Measurements from ENCODE around the gene ALOXE3.
"Not testable (repeated sequence)": the region's sequence is repeated elsewhere in the genome, so short reads cannot be mapped to it uniquely, and the experiment has no call there.

ALOXE3 gene

DNA sequence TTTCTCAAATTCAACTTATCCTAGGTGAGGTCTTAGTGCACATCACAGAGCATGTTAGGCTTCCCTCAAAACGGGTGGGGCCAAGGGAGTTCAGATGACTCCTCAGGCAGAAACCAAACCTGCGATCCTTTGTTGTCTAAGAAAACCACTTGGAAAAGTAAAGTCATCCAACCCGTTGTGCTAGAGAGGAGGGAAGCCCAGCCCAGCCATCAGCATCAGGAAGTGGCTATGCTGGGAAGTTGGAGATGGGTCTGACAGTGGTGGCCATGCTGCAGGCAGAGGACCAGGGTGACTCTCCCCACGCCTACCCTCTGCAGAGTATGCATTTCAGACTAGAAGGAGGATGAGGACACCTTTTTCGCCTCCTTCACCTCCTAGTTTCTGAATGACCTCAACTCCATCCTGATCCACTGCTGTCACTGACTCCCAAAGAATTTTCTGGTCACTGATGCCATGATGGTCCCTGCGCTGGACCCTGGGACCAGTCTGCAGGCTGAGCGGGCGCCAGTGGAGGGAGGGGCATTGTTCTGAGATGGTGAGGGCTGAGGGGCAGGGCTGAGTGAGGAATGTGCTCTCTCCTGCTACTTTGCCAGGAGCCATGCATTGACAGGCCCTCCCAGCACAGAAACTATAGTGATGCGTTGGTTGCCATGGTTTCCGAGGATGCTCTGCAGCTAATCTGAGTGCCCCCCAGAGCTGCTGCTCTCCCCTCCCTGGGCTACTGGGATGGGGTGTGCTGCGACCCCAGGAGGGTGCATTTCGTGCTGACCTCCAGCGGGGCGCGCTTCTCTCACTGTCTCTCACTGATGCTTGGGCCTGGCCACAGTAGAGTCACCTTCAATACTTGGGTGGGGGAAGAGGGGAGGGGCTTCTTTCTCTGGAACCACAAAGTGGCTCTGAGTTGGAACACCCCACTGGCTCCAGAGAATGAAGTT, 51.2 kb downstream of the ALOXE3 start:
- DNase-seq: no peak

DNA sequence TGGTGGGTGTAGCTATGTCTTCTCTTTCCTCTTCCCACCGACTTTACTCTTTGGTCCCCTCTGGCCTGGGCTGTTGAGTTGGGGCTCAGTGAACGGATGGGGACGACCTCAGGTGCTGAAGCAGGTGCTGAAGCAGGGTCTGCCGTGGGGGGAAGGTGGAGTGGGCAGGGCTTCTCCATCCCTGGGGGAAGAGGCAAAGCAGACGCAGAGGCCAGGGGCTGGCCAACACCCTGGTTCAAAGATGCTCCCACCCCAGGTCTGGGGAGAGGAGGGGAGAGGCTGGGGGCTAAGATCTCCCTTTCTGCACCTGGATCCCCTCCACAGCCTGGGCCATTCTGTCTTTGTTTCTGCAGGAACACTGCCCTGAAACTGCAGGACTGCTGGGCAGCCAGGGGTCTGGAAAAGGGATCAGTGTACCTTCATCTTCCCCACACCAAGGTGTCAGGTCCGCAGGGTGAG, 53.7 kb downstream of the ALOXE3 start:
- no peak for DNase-seq

DNA sequence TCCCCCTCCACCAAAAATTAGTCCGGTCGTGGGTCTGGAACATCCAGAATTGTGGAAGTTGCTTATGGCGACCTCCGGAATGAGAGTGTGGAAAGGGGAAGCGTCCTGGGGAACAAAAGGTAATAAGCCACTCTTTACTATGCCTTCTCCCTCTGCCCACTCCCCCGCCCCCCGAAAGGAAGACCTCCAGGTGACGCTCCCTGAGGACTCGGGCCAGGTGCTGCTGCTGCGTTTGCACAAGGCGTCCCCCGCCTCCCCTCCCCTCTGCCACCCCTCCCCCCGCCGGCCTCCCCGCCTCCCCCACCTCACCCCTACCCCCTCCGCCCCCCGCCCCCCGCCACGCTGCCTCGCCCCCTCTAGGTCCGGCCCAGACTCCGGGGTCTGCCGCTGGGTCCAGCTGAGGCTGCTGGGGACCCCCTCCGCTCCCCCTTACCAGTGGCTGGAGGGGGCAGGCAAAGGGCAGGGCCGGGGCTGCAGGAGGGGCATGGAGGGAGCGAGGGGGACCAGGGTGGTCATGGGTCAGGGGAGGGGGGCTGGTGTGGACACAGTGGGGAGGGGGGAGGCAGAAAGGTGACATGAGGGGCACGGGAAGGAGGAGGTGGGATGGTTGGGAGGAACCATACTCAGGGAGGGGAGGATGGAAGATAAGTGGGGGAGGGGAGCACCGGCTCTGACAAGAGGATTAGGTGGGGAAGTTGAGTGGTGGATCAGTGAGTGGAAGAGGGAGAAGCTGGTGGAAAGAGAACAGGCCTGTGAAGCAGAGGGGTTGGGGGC, 54.4 kb downstream of the ALOXE3 start:
- no peak for DNase-seq

DNA sequence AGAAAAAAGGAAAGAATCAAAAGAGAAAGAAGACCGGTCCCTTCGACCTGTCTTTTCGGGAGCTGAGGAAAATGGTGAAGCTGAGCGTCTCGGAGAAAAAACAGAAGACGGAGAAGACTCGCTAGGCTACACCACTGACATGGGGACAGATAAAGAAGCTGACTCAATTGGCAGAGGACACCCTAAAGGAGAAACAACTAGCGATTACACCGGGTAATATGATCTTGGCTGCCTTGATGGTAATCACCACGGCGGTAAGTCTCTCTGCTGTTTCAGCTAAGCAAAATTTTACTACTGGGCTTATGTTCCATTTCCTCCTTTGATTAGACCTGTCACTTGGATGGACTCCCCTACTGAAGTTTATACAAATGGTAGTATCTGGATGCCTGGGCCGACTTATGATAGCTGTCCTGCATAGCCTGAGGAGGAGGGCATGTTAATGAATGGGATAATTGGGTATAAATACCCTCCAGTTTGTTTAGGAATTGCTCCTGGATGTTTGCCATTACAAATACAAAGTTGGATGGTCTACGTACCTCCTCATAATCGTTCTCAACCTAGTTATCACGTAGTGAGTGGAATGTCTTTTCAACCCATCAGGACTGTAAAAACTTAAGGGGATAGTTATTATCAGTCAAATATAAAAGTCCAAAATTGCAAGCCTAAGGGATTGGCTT, 55.4 kb downstream of the ALOXE3 start:
- DNase-seq: no peak

DNA sequence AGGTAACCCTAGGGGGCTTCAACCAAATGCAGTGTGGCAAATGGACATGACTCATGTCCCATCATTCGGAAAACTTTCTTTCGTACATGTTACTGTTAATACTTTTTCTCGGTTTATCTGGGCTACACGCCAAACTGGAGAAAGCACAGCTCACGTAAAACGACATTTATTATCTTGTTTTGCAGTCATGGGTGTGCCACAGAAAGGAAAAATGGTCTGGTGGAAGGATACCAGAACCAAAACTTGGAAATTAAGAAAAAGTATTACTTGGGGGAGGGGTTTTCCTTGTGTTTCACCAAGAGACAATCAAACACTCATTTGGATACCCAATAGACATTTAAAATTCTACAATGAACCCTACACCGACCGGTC, 55.9 kb downstream of the ALOXE3 start:
- DNase-seq: no peak

DNA sequence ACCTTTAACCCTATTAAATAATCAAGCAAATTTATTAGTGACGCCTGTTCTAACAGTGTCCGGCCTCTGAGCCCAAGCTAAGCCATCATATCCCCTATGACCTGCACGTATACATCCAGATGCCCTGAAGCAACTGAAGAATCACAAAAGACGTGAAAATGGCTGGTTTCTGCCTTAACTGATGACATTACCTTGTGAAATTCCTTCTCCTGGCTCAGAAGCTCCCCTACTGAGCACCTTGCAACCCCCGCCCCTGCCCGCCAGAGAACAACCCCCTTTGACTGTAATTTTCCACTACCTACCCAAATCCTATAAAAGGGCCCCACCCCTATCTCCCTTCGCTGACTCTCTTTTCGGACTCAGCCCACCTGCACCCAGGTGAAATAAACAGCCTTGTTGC, 56.5 kb downstream of the ALOXE3 start:
- DNase-seq: not testable (repeated sequence)

DNA sequence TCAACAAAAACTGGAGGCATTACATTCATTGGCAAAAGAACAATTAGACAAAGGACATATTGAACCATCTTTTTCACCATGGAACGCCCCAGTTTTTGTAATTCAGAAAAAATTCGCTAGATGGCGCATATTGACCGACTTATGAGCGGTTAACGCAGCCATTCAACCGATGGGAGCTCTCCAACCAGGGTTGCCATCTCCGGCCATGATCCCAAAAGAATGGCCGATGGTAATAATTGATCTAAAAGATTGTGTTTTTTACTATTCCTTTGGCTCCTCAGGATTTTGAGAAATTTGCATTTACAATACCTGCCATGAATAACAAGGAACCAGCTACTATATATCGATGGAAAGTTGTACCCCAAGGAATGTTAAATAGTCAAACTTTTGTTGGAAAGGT, 58.0 kb downstream of the ALOXE3 start:
- no peak for DNase-seq

DNA sequence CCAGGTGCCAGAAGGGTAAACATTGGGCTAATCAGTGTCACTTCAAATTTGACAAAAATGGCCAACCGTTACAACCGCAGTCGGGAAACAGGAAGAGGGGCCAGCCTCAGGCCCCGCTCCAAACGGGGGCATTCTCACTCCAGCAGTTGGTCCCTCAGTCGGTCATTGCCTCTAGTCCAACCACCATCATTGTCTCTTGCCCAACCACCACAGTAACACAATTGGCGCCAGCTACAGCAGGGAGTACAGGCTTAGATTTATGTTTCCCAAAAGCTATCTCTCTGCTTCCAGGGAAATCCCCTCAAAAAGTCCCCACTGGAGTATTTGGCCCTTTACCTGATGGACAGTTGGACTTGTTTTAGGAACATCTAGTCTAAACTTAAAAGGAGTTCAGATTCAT, 59.2 kb downstream of the ALOXE3 start:
- DNase-seq: no peak

DNA sequence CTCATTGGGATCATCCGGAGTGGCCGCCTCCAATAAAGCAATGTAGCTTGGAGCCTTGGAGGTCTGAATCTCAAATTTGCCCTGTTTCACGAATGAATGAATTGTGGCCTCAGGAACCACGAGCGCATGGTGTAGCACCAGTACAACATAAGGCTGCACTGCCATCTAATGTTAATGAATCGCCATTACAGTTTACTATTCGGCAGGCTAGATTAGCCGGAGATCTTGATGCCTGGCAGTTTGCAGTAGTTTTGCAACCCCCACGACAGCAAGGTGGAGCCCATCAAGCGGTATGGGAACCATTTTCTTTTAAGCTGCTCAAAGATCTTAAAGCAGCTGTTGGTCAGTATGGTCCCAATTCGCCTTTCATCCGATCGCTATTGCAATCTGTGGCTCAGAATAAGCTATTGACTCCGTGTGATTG, 60.6 kb downstream of the ALOXE3 start:
- DNase-seq: no peak

DNA sequence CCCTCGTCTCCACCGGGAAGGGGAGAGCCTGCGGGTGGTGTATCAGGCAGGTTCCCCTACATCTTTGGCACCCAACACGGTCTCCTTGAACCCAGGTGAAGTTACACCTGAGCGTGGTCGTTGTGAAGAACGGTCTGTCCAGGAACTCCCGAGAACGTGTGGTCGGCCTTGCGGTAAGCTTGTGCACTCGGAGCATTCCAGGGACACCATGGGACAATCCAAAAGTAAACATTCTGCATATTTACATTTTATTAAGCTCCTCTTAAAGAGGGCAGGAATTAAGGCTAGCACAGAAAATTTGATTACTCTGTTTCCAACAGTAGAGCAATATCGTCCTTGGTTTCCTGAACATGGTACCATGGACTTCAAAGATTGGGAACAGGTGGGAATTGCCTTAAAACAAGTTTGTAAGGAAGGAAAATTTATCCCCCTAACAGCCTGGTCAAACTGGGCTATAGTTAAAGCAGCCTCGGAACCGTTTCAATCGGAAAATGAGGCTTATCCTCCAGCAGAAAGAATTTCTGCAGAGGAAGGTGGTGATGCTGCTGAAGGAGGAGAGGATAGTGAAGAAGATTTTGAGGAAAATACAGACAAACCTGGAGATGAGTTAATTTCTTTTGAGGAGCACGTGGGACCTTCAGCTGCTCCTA, 61.2 kb downstream of the ALOXE3 start:
- DNase-seq: no peak

DNA sequence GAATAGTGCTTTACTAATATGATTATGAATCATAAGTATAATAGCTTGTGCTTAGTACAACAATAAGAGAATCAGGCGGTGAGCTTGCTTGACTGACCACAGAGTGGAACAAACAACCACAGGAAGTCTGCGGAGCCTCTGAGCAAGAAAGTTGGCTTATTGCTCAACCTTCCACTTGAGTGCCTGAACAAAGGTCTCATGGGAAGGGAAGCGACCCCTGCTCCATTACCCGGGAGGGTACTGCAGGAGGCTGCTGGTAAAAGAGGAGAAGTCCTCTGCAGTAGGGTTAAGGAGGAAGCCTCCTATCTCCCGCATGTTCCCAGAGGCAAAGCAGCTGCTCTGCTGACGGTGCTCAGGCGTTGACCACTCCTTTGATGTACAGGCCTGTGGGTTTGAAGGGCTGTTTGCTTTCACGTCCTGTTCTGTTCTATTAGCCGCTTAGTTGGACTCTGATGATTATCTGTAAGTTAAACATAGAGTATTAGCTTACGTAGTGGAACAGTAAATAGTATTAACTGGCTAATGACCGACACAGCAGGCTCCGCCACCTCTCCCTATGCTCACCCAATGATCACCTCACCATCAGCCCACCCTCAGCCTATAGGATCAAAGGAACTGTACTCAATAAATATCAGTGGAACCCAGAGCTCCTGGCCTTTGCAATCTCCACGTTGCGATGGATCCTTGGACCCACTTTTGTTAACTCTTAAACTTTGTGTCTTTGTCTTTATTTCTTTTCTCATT, 61.9 kb downstream of the ALOXE3 start:
- DNase-seq: no peak

DNA sequence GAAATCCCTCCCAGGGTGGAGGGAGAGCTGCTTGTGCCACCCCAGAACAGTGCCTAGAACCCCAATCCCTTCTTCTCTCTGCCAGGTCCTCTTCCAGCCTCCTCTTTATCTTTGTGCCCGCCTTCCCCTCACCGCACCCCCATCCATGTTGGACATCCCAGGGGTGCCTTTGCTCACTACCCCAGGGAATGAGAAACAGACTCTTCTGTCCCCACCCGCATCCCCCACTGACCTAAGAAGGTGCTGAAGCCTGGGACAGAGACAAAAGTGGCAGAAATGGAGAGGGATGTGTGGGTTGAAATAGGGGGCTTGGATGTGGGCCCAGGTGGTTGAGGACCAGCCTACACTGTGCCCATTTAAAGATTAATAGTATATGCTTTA, 62.5 kb downstream of the ALOXE3 start:
- DNase-seq: no peak

DNA sequence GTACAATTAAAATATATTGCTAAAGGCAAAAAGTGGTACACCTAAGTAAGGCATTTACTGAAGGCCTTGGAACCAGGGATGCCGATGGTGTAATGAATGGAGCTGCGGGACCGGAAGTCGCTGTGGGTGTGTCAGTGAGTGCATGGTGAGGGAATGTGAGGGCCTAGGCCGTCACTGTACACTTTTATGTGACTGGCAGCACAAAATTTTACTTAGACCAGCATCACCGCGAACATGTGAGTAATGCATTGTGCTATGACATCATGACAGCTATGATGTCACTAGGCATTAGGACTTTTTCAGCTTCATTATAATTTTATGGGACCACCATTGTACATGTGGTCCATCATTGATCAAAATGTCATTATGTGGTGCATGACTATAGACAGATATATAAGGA, 64.7 kb downstream of the ALOXE3 start:
- DNase-seq: no peak

DNA sequence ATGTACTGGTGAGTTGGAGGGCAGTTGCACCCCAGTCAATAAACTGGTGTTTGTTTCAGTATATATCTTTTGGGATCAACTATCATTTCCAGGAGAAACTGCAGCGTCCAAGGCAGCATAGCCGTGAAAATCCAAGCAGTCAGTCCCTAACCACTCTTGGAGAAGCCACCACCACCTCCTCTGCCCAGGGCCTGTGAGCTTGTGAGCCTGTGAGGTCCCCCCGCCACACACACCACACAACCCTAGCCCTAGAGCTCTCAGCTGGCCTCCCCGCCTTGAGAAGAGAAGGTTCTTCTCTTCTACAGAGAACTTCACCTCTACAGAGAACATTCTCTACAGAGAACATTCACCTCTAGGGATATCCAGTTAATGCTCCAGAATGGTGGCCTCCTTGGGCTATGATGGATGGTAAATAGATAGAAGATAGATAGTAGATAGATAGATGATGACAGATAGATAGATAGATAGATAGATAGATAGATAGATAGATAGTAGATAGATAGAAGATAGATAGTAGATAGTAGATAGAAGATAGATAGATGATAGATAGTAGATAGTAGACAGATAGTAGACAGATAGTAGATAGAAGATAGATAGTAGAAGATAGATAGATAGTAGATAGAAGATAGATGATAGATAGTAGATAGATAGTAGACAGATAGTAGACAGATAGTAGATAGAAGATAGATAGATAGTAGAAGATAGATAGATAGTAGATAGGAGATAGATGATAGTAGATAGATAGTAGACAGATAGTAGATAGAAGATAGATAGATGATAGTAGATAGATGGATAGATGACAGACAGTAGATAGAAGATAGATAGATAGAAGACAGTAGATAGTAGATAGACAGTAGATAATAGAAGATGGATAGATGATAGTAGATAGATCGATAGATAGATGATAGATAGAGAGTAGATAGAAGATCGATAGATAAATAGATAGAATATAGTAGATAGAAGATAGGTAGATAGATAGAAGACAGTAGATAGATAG, 65.8 kb downstream of the ALOXE3 start:
- DNase-seq: no peak

DNA sequence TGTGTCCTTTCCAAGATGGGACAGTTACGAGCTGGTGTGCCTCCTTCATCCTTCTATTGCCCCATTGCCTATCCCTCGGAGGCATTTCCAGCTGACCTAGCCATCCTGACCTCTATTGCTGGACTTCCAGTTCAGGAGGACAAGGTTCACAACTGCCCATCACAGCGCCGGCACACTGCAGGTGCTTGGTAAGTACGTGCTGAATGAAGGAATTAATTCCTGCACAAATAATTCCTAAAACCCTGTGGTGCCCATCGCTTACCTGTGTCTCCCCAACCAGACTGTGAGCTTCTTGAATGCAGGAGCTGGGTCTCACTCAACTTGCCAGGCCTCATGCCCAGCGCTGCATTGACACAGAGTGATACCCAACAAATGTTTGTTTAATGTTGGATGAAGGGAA, 66.5 kb downstream of the ALOXE3 start:
- no peak for DNase-seq

DNA sequence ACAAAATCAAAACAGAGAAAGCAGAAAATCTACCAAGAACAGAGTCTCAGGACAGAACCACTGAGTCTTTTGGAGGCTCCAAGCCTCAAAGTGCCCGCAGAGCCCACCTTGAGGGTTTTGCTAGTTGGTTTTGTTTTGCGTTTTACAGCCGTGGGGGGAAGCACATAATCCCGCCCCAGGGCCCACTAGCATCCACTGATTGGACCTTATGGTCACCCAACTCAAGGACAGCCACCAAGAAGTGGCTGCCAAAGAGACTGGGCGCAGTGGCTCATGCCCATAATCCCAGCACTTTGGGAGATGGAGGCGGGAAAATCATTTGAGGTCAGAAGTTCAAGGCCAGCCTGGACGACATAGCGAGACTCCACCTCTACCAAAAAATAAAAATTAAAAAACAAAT, 69.6 kb downstream of the ALOXE3 start:
- no peak for DNase-seq

DNA sequence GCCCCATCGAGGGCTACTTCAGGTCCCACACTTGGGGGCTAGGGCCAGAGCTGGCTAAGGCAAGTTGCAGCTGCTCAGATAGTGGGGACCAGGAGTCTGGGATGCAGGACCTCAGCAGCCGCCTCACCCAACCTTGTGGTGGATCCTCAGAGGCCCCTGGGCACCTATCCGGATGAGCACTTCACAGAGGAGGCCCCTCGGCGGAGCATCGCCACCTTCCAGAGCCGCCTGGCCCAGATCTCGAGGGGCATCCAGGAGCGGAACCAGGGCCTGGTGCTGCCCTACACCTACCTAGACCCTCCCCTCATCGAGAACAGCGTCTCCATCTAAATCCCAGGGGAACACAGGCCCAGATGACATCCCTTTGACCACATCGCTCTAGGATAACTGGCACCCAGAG, 70.1 kb downstream of the ALOXE3 start:
- DNase-seq: no peak

DNA sequence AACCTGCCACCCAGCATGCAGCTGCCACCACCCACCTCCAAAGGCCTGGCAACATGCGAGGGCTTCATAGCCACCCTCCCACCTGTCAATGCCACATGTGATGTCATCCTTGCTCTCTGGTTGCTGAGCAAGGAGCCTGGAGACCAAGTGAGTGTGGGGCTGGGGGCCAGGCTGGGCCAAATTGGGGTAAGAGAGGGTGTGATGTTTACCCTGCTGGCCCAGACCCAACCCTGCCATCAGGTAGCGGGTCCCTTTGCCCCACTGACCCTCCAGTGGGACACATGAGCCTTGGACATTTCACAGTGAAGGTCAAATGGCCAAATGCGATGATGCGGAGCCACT, 70.6 kb downstream of the ALOXE3 start:
- no peak for DNase-seq

DNA sequence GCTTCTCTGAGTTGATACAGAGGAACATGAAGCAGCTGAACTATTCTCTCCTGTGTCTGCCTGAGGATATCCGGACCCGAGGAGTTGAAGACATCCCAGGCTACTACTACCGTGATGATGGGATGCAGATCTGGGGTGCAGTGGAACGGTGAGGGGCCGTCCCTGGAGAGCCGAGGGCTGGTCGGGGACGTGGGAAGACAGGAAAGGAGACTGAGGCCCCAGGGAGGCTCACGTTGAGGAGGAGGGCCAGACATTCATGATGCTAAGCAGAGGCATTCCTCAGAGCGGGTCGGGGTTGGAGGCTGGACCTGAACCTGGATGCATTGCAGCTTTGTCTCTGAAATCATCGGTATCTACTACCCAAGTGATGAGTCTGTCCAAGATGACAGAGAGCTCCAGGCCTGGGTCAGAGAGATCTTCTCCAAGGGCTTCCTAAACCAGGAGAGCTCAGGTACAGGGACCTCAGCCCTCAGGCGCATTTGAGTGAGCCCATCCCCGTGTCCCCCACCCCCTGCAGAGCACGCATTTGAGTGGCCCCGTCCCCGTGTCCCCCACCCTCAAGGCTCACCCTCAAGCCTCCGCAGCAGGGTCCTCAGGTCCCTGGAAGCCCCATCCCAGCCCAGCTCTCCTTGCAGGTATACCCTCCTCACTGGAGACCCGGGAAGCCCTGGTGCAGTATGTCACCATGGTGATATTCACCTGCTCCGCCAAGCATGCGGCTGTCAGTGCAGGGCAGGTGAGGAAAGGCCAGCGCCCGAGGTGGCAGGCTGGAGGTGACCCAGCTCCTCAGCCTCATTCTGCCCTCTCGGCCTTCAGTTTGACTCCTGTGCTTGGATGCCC, 71.2 kb downstream of the ALOXE3 start:
- no peak for DNase-seq

DNA sequence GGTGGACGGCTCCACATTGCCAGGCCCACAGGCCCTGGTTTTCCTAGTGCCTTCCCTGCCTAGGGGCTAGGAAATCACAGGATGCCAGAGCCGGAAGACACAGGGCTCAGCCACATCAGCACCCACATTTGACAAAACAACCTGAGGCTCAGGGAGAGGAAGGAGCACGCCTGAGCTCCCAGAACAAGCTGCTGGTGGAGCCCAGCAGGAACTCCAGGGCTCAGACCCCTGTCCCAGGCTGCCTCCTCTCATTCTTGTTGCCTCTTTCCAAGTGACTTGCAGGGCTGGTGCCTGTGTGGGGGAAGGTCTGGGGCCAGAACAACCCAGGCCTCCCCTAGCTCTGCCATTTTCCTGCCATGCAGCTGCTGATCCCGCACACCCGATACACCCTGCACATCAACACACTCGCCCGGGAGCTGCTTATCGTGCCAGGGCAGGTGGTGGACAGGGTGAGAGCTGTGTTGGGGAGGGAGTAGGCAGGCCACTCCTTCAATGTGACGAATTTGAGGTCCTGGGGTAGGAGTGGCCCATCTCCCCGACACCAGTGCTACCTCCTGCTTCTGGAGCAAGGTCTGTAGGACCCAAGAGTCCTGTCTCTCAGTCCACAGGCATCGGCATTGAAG, 71.9 kb downstream of the ALOXE3 start:
- DNase-seq: no peak

Measured in cortex of kidney (tissue), 1 donor.